ENCODE results near the gene NRL.

The NRL gene

GRCh38 chr14:24129410-24129998, 14.8 kb upstream of the NRL start:
- no peaks in the 10 kb centered on the region for H3F3A ChIP-seq (ENCODE audit: low read depth)
- no peaks in the 10 kb centered on the region for H3K79me2 ChIP-seq (ENCODE audit: insufficient read depth, low read length)
- H3K9me2 ChIP-seq (replicated peaks; ENCODE audit: low read depth, low read length), result no peaks in the 10 kb centered on the region
- H3K27me3 ChIP-seq (ENCODE audit: insufficient read depth, low read length, poor library complexity, severe bottlenecking), result no peaks in the 10 kb centered on the region
- H2AFZ ChIP-seq (ENCODE audit: low read length), result no peak overlapping the region
- H3K4me2 ChIP-seq (ENCODE audit: low read depth, low read length, poor library complexity, severe bottlenecking), result no peak overlapping the region
- H3K9ac ChIP-seq (ENCODE audit: low read depth, low read length, poor library complexity, severe bottlenecking), result no peak overlapping the region
- no peaks in the 10 kb centered on the region for H4K20me1 ChIP-seq (ENCODE audit: insufficient read depth, low read length, poor library complexity, severe bottlenecking)
- no peak overlapping the region for H3K4me3 ChIP-seq (ENCODE audit: low read length, poor library complexity, severe bottlenecking)
- H3K36me3 ChIP-seq (ENCODE audit: insufficient read depth, low read length), result no peaks in the 10 kb centered on the region
- TF ChIP-seq EZH2phosphoT487 (IDR thresholded peaks at IDR 0.05; ENCODE audit: borderline replicate concordance), result no peak
- no peak for TF ChIP-seq CTCF (conservative IDR thresholded peaks at IDR 0.05; ENCODE audit: low read length)
- H3K9me3 ChIP-seq (ENCODE audit: insufficient read depth, low read depth, low read length), result no peaks in the 10 kb centered on the region
- H3K4me1 ChIP-seq (ENCODE audit: insufficient read depth, low read length, poor library complexity, severe bottlenecking), result peaks cover 15% of the 10 kb centered on the region

GRCh38 chr14:24127673-24128072, 12.9 kb upstream of the NRL start:
- no peak overlapping the region for H3K4me2 ChIP-seq (ENCODE audit: low read depth, low read length, poor library complexity, severe bottlenecking)
- H3K36me3 ChIP-seq (ENCODE audit: insufficient read depth, low read length), result peaks cover 4% of the 10 kb centered on the region; the same call in 1 of the 2 replicates
- no peaks in the 10 kb centered on the region for H3K9me3 ChIP-seq (ENCODE audit: insufficient read depth, low read depth, low read length)
- H3K27me3 ChIP-seq (ENCODE audit: insufficient read depth, low read length, poor library complexity, severe bottlenecking), result no peaks in the 10 kb centered on the region
- no peaks in the 10 kb centered on the region for H4K20me1 ChIP-seq (ENCODE audit: insufficient read depth, low read length, poor library complexity, severe bottlenecking)
- peaks cover 14% of the 10 kb centered on the region for H3K4me1 ChIP-seq (ENCODE audit: insufficient read depth, low read length, poor library complexity, severe bottlenecking)
- H3K9ac ChIP-seq (ENCODE audit: low read depth, low read length, poor library complexity, severe bottlenecking), result no peak overlapping the region
- no peak overlapping the region for H2AFZ ChIP-seq (ENCODE audit: low read length)
- H3K9me2 ChIP-seq (replicated peaks; ENCODE audit: low read depth, low read length), result no peaks in the 10 kb centered on the region
- no peaks in the 10 kb centered on the region for H3K79me2 ChIP-seq (ENCODE audit: insufficient read depth, low read length)
- no peak overlapping the region for H3K4me3 ChIP-seq (ENCODE audit: low read length, poor library complexity, severe bottlenecking)
- TF ChIP-seq EZH2phosphoT487 (IDR thresholded peaks at IDR 0.05; ENCODE audit: borderline replicate concordance), result no peak
- TF ChIP-seq CTCF (conservative IDR thresholded peaks at IDR 0.05; ENCODE audit: low read length), result no peak
- H3F3A ChIP-seq (ENCODE audit: low read depth), result no peaks in the 10 kb centered on the region

- Histone ChIP-seq H2AFZ (ENCODE audit: low read length) (no peak overlapping the region), H3K4me1 (ENCODE audit: insufficient read depth, low read length, poor library complexity, severe bottlenecking) (peaks cover 8% of the 10 kb centered on the region), H3K9me2 (replicated peaks; ENCODE audit: low read depth, low read length) (no peaks in the 10 kb centered on the region), H4K20me1 (ENCODE audit: insufficient read depth, low read length, poor library complexity, severe bottlenecking) (no peaks in the 10 kb centered on the region), H3K27me3 (ENCODE audit: insufficient read depth, low read length, poor library complexity, severe bottlenecking) (no peaks in the 10 kb centered on the region), H3K9me3 (ENCODE audit: insufficient read depth, low read depth, low read length) (no peaks in the 10 kb centered on the region), H3K4me3 (ENCODE audit: low read length, poor library complexity, severe bottlenecking) (no peak overlapping the region), H3K4me2 (ENCODE audit: low read depth, low read length, poor library complexity, severe bottlenecking) (no peak overlapping the region), H3F3A (ENCODE audit: low read depth) (no peaks in the 10 kb centered on the region), H3K79me2 (ENCODE audit: insufficient read depth, low read length) (no peaks in the 10 kb centered on the region), H3K36me3 (ENCODE audit: insufficient read depth, low read length) (peaks cover 7% of the 10 kb centered on the region; the same call in 1 of the 2 replicates), H3K9ac (ENCODE audit: low read depth, low read length, poor library complexity, severe bottlenecking) (no peak overlapping the region)
- TF ChIP-seq EZH2phosphoT487 (IDR thresholded peaks at IDR 0.05; ENCODE audit: borderline replicate concordance) (no peak), CTCF (conservative IDR thresholded peaks at IDR 0.05; ENCODE audit: low read length) (no peak)
These were observed 12.2 kb upstream of the NRL start for GRCh38 chr14:24126939-24127338.
